ENCODE results near the gene EIF2D. TPM values are rescaled to one million over a fixed set of nuclear protein-coding genes. Genes with fewer than 3 reads are reported as not detected.

The EIF2D gene
- total RNA-seq, 6 donors from 2014 or later = 32.6 to 84.9 (median 45.4) TPM

GRCh38 chr1:206556750-206557635 is 55.3 kb downstream of the EIF2D start:
- DNase-seq (peak; percentile 94 to 96), ATAC-seq (ENCODE audit: low FRiP score in 2 of 2) (peak; percentile 84 to 93)
- H3K27ac ChIP-seq = peak overlapping the region; percentile 91 to 95 (median 93)
- H3K9me3 ChIP-seq = no peaks in the 10 kb centered on the region
- peak overlapping the region; percentile 51 to 78 (median 69) for H3K4me3 ChIP-seq
- peaks cover 0 to 1% (median 0%) of the 10 kb centered on the region in 4 donors for H3K36me3 ChIP-seq
- TF ChIP-seq POLR2AphosphoS5 (IDR thresholded peaks at IDR 0.05) = peak; percentile 54 to 84
- peak in 3 of 6 experiments; percentile 6 to 16 (median 13) for TF ChIP-seq CTCF (IDR thresholded peaks at IDR 0.05)
- TF ChIP-seq POLR2A (IDR thresholded peaks at IDR 0.05) = peak in 2 of 4 donors; percentile 19 to 82
- TF ChIP-seq EP300 (IDR thresholded peaks at IDR 0.05) = no peak
- peaks cover 48 to 71% (median 66%) of the 10 kb centered on the region in 4 donors for H3K4me1 ChIP-seq
- 0 to 5% methylated on average over 9 to 62 of the region's 67 CpGs for WGBS, 2 donors
- H3K27me3 ChIP-seq = no peaks in the 10 kb centered on the region

GRCh38 chr1:206556047-206556749 is 56.1 kb downstream of the EIF2D start:
- Histone ChIP-seq H3K9me3 (no peaks in the 10 kb centered on the region), H3K36me3 (no peaks in the 10 kb centered on the region), H3K27ac (peak overlapping the region in 3 of 4 donors; percentile 91 to 95 (median 91)), H3K4me3 (peak overlapping the region in 3 of 4 donors; percentile 68 to 78 (median 70)), H3K27me3 (no peaks in the 10 kb centered on the region), H3K4me1 (peaks cover 54 to 78% (median 74%) of the 10 kb centered on the region in 4 donors)
- no peak for ATAC-seq (ENCODE audit: low FRiP score in 2 of 2)
- DNase-seq = no peak
- 78 to 91% methylated on average over 6 to 7 of the region's 7 CpGs for WGBS, 2 donors
- TF ChIP-seq EP300 (IDR thresholded peaks at IDR 0.05) (no peak), CTCF (IDR thresholded peaks at IDR 0.05) (no peak), POLR2AphosphoS5 (IDR thresholded peaks at IDR 0.05) (no peak), POLR2A (IDR thresholded peaks at IDR 0.05) (no peak)

DNA sequence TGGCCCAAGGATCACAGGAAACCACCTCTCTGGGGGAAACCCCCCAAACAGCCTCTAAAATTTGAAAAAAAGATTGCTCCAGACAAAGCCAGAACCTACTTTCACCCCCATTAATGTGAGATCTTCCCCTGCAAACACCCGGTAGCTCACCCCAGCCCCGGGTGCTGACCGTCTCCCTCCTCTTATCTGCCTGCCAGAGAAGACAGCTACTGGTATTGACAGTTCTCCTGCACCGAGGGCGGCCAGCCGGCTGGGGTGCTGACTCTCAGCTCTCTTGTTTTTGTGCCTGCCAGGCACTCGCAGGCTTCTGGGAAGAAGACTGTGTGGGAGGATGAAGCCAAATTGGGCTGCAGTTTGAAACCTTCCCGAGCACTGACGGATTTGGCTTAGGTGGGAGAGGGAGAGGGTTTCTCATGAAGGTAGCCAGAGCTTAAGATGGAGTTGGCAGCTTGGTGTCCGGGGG is 56.8 kb downstream of the EIF2D start:
- Histone ChIP-seq H3K27ac (peak overlapping the region in 3 of 4 donors; percentile 10 to 91 (median 44)), H3K4me3 (no peak overlapping the region), H3K36me3 (no peaks in the 10 kb centered on the region), H3K27me3 (no peaks in the 10 kb centered on the region), H3K4me1 (peaks cover 50 to 78% (median 75%) of the 10 kb centered on the region in 4 donors), H3K9me3 (no peaks in the 10 kb centered on the region)
- no peak for TF ChIP-seq CTCF (IDR thresholded peaks at IDR 0.05)
- no peak for TF ChIP-seq POLR2A (IDR thresholded peaks at IDR 0.05)
- peak in 1 of 2 donors; percentile 81 for DNase-seq
- WGBS, 2 donors = 70% methylated on average over 10 of the region's 10 CpGs
- ATAC-seq (ENCODE audit: low FRiP score in 2 of 2) = no peak

DNA sequence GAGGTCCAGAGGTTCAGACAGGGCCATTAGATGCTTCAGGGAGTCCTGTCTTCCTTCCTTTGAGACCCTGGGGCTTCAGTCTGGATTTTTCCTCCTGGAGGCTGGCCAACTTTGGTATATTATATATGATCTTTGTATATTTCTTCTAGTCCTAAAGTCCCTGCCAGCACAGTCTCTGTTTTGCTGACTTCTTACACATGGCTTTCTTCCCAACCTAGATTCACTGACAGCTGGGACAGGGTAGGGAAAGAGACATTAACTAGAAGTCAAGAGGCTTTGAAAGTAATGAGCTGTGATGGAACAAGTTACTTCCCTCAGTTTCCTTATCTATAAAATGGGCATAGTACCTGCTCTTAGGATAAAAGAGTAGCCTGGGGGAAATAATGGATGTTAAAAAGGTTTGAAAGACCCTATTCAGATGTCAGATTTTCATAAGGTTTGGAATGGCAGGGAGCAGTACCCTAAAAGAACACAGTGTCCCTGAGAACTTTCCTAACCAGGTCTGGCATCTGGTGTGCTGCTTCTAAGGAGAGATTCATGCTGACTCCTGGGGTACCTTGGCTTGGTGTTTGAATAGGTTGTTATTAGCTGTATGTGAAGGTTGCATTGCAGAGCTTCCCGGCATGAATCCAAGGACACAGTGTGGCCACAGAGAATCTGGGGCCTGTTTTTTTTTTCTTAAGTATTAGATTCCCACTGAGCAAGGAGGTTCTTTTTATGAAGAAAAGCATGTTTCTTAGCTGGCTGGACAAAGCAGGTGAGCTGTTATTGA is 57.4 kb downstream of the EIF2D start:
- Histone ChIP-seq H3K9me3 (no peaks in the 10 kb centered on the region), H3K27ac (peak overlapping the region in 1 of 4 donors; percentile 7), H3K27me3 (no peaks in the 10 kb centered on the region), H3K4me1 (peaks cover 44 to 82% (median 70%) of the 10 kb centered on the region in 4 donors), H3K4me3 (no peak overlapping the region), H3K36me3 (no peaks in the 10 kb centered on the region)
- 92 to 96% methylated on average over 1 of the region's 1 CpG for WGBS, 2 donors
- ATAC-seq (ENCODE audit: low FRiP score in 2 of 2) (no peak), DNase-seq (no peak)
- TF ChIP-seq POLR2A (IDR thresholded peaks at IDR 0.05) = no peak
- TF ChIP-seq EP300 (IDR thresholded peaks at IDR 0.05) = no peak
- no peak for TF ChIP-seq CTCF (IDR thresholded peaks at IDR 0.05)
- TF ChIP-seq POLR2AphosphoS5 (IDR thresholded peaks at IDR 0.05) = no peak

All from upper lobe of left lung (tissue), 6 donors.